GM18909 (cell line): ENCODE data around the gene HFE.
"Not testable (repeated sequence)": the region's sequence is repeated elsewhere in the genome, so short reads cannot be mapped to it uniquely, and the experiment has no call there.

Source experiments
- ATAC-seq: cut with Tn5 transposase; IDR thresholded peaks from one replicate; pipeline ENCODE4 v1.9.1; 2021; ENCODE audit warnings: mild to moderate bottlenecking; ENCODE audit not compliant: unreplicated experiment, poor library complexity

The HFE gene

GRCh38 chr6:26087284-26088115 is at the start of gene HFE:
Gene HFE, plus strand, starts transcription at chr6:26087429. Its CDS starts 12 bp downstream, at chr6:26087441.
- no peak for ATAC-seq

GRCh38 chr6:26041946-26042345 is 45.3 kb upstream of the HFE start:
- ATAC-seq: no peak

- ATAC-seq: peak; percentile 63
Measured at GRCh38 chr6:26043384-26044139, 43.7 kb upstream of the HFE start.

GRCh38 chr6:26044140-26045064 is 42.8 kb upstream of the HFE start:
- peak; percentile 30 for ATAC-seq

- ATAC-seq: peak; percentile 54
Measured at GRCh38 chr6:26045065-26045927, 41.9 kb upstream of the HFE start.

- ATAC-seq: no peak
Measured at GRCh38 chr6:26045928-26046368, 41.3 kb upstream of the HFE start.

GRCh38 chr6:26047329-26047728 is 39.9 kb upstream of the HFE start:
- ATAC-seq: not testable (repeated sequence)

GRCh38 chr6:26048590-26048989 is 38.6 kb upstream of the HFE start:
- ATAC-seq: no peak

GRCh38 chr6:26051665-26052310 is 35.4 kb upstream of the HFE start:
- no peak for ATAC-seq

GRCh38 chr6:26052762-26053250 is 34.4 kb upstream of the HFE start:
- ATAC-seq: not testable (repeated sequence)

- ATAC-seq: no peak
Measured at GRCh38 chr6:26053992-26054780, 33.0 kb upstream of the HFE start.

- ATAC-seq: peak; percentile 52
Measured at GRCh38 chr6:26054781-26055718, 32.2 kb upstream of the HFE start.

- peak; percentile 79 for ATAC-seq
Measured at GRCh38 chr6:26055719-26056582, 31.3 kb upstream of the HFE start.

GRCh38 chr6:26056583-26057350 is 30.5 kb upstream of the HFE start:
- no peak for ATAC-seq

GRCh38 chr6:26057899-26058298 is 29.3 kb upstream of the HFE start:
- ATAC-seq: no peak
